ENCODE measurements around the gene PGF. TPM values are rescaled to one million over a fixed set of nuclear protein-coding genes. Genes with fewer than 3 reads are reported as not detected.

The PGF gene
- total RNA-seq, 2 donors from 2014 or later, result 5.0 to 7.6 TPM

GRCh38 chr14:74920281-74920680 lies 35.1 kb downstream of the PGF start:
- Mint-ChIP-seq H3K36me3 (ENCODE audit: low read depth) (peaks cover 3% of the 10 kb centered on the region), H3K27me3 (ENCODE audit: insufficient read depth) (peaks cover 4% of the 10 kb centered on the region), H3K4me3 (no peak overlapping the region), H3K27ac (no peak overlapping the region), H3K9me3 (no peaks in the 10 kb centered on the region), H3K4me1 (peaks cover 4% of the 10 kb centered on the region)
- Histone ChIP-seq H3K9me3 (ENCODE audit: control insufficient read depth, low read length) (no peaks in the 10 kb centered on the region), H3K4me1 (ENCODE audit: control insufficient read depth, insufficient read depth, low read length) (peaks cover 8% of the 10 kb centered on the region), H3K27me3 (ENCODE audit: control insufficient read depth, insufficient read depth, low read length, poor library complexity, severe bottlenecking) (peaks cover 7% of the 10 kb centered on the region), H3K4me3 (ENCODE audit: low read length) (no peak overlapping the region), H3K36me3 (ENCODE audit: control insufficient read depth, insufficient read depth, low read length) (no peaks in the 10 kb centered on the region), H3K9ac (ENCODE audit: extremely low read depth, low read length, poor library complexity, severe bottlenecking) (no peak overlapping the region), H3K27ac (ENCODE audit: low read depth, low read length) (no peak overlapping the region)
- DNase-seq, result no peak
- 88 to 94% methylated on average over 4 of the region's 4 CpGs for WGBS, 2 experiments (ENCODE audit: insufficient coverage in 1 of 2, insufficient read length in 1 of 2)
- TF ChIP-seq CTCF (conservative IDR thresholded peaks at IDR 0.05), result no peak

- WGBS, 2 experiments (ENCODE audit: insufficient coverage in 1 of 2, insufficient read length in 1 of 2), result 93% methylated on average over 5 to 22 of the region's 22 CpGs
- peaks cover 3% of the 10 kb centered on the region for H3K36me3 Mint-ChIP-seq (ENCODE audit: low read depth)
- peaks cover 8% of the 10 kb centered on the region for H3K4me1 ChIP-seq (ENCODE audit: control insufficient read depth, insufficient read depth, low read length)
- H3K4me3 ChIP-seq (ENCODE audit: low read length), result no peak overlapping the region
- no peak overlapping the region for H3K4me3 Mint-ChIP-seq
- H3K36me3 ChIP-seq (ENCODE audit: control insufficient read depth, insufficient read depth, low read length), result no peaks in the 10 kb centered on the region
- TF ChIP-seq CTCF (conservative IDR thresholded peaks at IDR 0.05), result no peak
- H3K9me3 Mint-ChIP-seq, result no peaks in the 10 kb centered on the region
- peaks cover 4% of the 10 kb centered on the region for H3K27me3 Mint-ChIP-seq (ENCODE audit: insufficient read depth)
- H3K9me3 ChIP-seq (ENCODE audit: control insufficient read depth, low read length), result no peaks in the 10 kb centered on the region
- H3K27ac Mint-ChIP-seq, result no peak overlapping the region
- no peak for DNase-seq
- H3K4me1 Mint-ChIP-seq, result peaks cover 4% of the 10 kb centered on the region
- H3K27me3 ChIP-seq (ENCODE audit: control insufficient read depth, insufficient read depth, low read length, poor library complexity, severe bottlenecking), result peaks cover 7% of the 10 kb centered on the region
- H3K9ac ChIP-seq (ENCODE audit: extremely low read depth, low read length, poor library complexity, severe bottlenecking), result no peak overlapping the region
- H3K27ac ChIP-seq (ENCODE audit: low read depth, low read length), result no peak overlapping the region
These were observed 35.8 kb downstream of the PGF start for GRCh38 chr14:74919421-74920165.

GRCh38 chr14:74918380-74918779 lies 37.0 kb downstream of the PGF start:
- no peak overlapping the region for H3K4me3 Mint-ChIP-seq
- peaks cover 7% of the 10 kb centered on the region for H3K27me3 ChIP-seq (ENCODE audit: control insufficient read depth, insufficient read depth, low read length, poor library complexity, severe bottlenecking)
- WGBS, 2 experiments (ENCODE audit: insufficient coverage in 1 of 2, insufficient read length in 1 of 2), result 87 to 94% methylated on average over 8 to 9 of the region's 9 CpGs
- no peak for TF ChIP-seq CTCF (conservative IDR thresholded peaks at IDR 0.05)
- H3K4me1 Mint-ChIP-seq, result peaks cover 4% of the 10 kb centered on the region
- H3K27ac ChIP-seq (ENCODE audit: low read depth, low read length), result no peak overlapping the region
- DNase-seq, result no peak
- no peaks in the 10 kb centered on the region for H3K36me3 ChIP-seq (ENCODE audit: control insufficient read depth, insufficient read depth, low read length)
- no peak overlapping the region for H3K27ac Mint-ChIP-seq
- H3K36me3 Mint-ChIP-seq (ENCODE audit: low read depth), result peaks cover 3% of the 10 kb centered on the region
- peaks cover 4% of the 10 kb centered on the region for H3K27me3 Mint-ChIP-seq (ENCODE audit: insufficient read depth)
- peaks cover 8% of the 10 kb centered on the region for H3K4me1 ChIP-seq (ENCODE audit: control insufficient read depth, insufficient read depth, low read length)
- H3K4me3 ChIP-seq (ENCODE audit: low read length), result no peak overlapping the region
- no peak overlapping the region for H3K9ac ChIP-seq (ENCODE audit: extremely low read depth, low read length, poor library complexity, severe bottlenecking)
- no peaks in the 10 kb centered on the region for H3K9me3 ChIP-seq (ENCODE audit: control insufficient read depth, low read length)
- H3K9me3 Mint-ChIP-seq, result no peaks in the 10 kb centered on the region

All from endodermal cell (in vitro differentiated cells).